Activated CD4-positive, alpha-beta memory T cell treated with anti-CD3 and anti-CD28 coated beads for 36 hours (primary cell): ENCODE results near the gene ACTL7B. TPM values are rescaled to one million over a fixed set of nuclear protein-coding genes. Genes with fewer than 3 reads are reported as not detected.
"Not testable (repeated sequence)": the region's sequence is repeated elsewhere in the genome, so short reads cannot be mapped to it uniquely, and the experiment has no call there.

Experiments
- CTCF ChIA-PET: fragments of 350-600 bp; sonication (Branson Sonifier 250); formaldehyde crosslinking; loops from one replicate; lab custom pipeline; 2021; ENCODE audit warnings: antibody characterized with exemption, inconsistent platforms; lab: Charles Lee
- POLR2A ChIA-PET: fragments of 350-600 bp; sonication (Branson Sonifier 250); formaldehyde crosslinking; loops from one replicate; lab custom pipeline; 2021; ENCODE audit warnings: antibody characterized with exemption; lab: Charles Lee
- DNase-seq: peaks from one replicate; pipeline ENCODE4 v3.0.0-alpha.2; 2020
- H3K27ac Mint-ChIP-seq: one replicate; pipeline ENCODE4 v1.8.0; 2021; ENCODE audit warnings: mixed read lengths
- H3K27me3 Mint-ChIP-seq: one replicate; pipeline ENCODE4 v1.8.0; 2021; ENCODE audit warnings: mixed read lengths
- H3K36me3 Mint-ChIP-seq: one replicate; pipeline ENCODE4 v1.8.0; 2021; ENCODE audit warnings: mixed read lengths
- H3K4me1 Mint-ChIP-seq: one replicate; pipeline ENCODE4 v1.8.0; 2021; ENCODE audit warnings: low read depth, mixed read lengths
- H3K4me3 Mint-ChIP-seq: one replicate; pipeline ENCODE4 v1.8.0; 2021; ENCODE audit warnings: mild to moderate bottlenecking, mixed read lengths
- H3K9me3 Mint-ChIP-seq: one replicate; pipeline ENCODE4 v1.8.0; 2021; ENCODE audit warnings: mixed read lengths
- intact Hi-C: fragments of 100-400 bp; cut with micrococcal nuclease; formaldehyde crosslinking; loops from one replicate; pipeline ENCODE4 v1.15.1; 2023
- total RNA-seq, 2 experiments: library from RNA; stranded (reverse); gene quantifications; one replicate each; pipeline ENCODE4 v1.2.3, GENCODE V29; 2021

The ACTL7B gene
- not detected for total RNA-seq

- intact Hi-C loops, result no loop called here
- DNase-seq, result no peak
- ChIA-PET CTCF (interaction anchor here (0.6 kb wide), 1 partner anchor 454 kb away, joined by 3 read pairs; no protein-coding TSS in a partner anchor), POLR2A (no interaction called here)
- Mint-ChIP-seq H3K9me3 (no peaks in the 10 kb centered on the region), H3K36me3 (no peaks in the 10 kb centered on the region), H3K27ac (no peak within 1 kb of the TSS), H3K4me3 (no peak within 1 kb of the TSS), H3K27me3 (no peaks in the 10 kb centered on the region), H3K4me1 (no peaks in the 10 kb centered on the region)
These were observed at the start of gene ACTL7B for GRCh38 chr9:108855888-108856287. Gene ACTL7B (minus strand): TSS chr9:108855986. CDS start chr9:108855930, 56 bp downstream.

- Mint-ChIP-seq H3K27ac (no peak overlapping the region), H3K9me3 (no peaks in the 10 kb centered on the region), H3K27me3 (no peaks in the 10 kb centered on the region), H3K36me3 (peaks cover 45% of the 10 kb centered on the region), H3K4me3 (no peak overlapping the region), H3K4me1 (peaks cover 2% of the 10 kb centered on the region)
- POLR2A ChIA-PET, result no interaction called here
- CTCF ChIA-PET, result no interaction called here
- intact Hi-C loops, result no loop called here
- no peak for DNase-seq
These were observed 49.7 kb upstream of the ACTL7B start for GRCh38 chr9:108905494-108905893.

GRCh38 chr9:108904161-108904560 lies 48.4 kb upstream of the ACTL7B start:
- peaks cover 40% of the 10 kb centered on the region for H3K36me3 Mint-ChIP-seq
- H3K27ac Mint-ChIP-seq, result no peak overlapping the region
- H3K27me3 Mint-ChIP-seq, result no peaks in the 10 kb centered on the region
- intact Hi-C loops, result no loop called here
- no peaks in the 10 kb centered on the region for H3K4me1 Mint-ChIP-seq
- no peak for DNase-seq
- no peaks in the 10 kb centered on the region for H3K9me3 Mint-ChIP-seq
- H3K4me3 Mint-ChIP-seq, result no peak overlapping the region
- ChIA-PET POLR2A (no interaction called here), CTCF (no interaction called here)

GRCh38 chr9:108903420-108904103 lies 47.8 kb upstream of the ACTL7B start:
- no peaks in the 10 kb centered on the region for H3K4me1 Mint-ChIP-seq
- intact Hi-C loops, result no loop called here
- H3K27ac Mint-ChIP-seq, result no peak overlapping the region
- H3K4me3 Mint-ChIP-seq, result no peak overlapping the region
- ChIA-PET POLR2A (no interaction called here), CTCF (no interaction called here)
- no peaks in the 10 kb centered on the region for H3K27me3 Mint-ChIP-seq
- no peaks in the 10 kb centered on the region for H3K9me3 Mint-ChIP-seq
- H3K36me3 Mint-ChIP-seq, result peaks cover 38% of the 10 kb centered on the region
- DNase-seq, result no peak

- H3K27ac Mint-ChIP-seq, result no peak overlapping the region
- no peaks in the 10 kb centered on the region for H3K27me3 Mint-ChIP-seq
- no peaks in the 10 kb centered on the region for H3K9me3 Mint-ChIP-seq
- intact Hi-C loops, result no loop called here
- DNase-seq, result no peak
- H3K36me3 Mint-ChIP-seq, result peaks cover 57% of the 10 kb centered on the region
- H3K4me3 Mint-ChIP-seq, result no peak overlapping the region
- no peaks in the 10 kb centered on the region for H3K4me1 Mint-ChIP-seq
- ChIA-PET POLR2A (no interaction called here), CTCF (interaction anchor here (2.0 kb wide), 1 partner anchor 54 kb away, joined by 8 read pairs; no protein-coding TSS in a partner anchor)
These were observed 44.4 kb upstream of the ACTL7B start for GRCh38 chr9:108900176-108900575.

- DNase-seq, POLR2A ChIA-PET, H3K27me3 Mint-ChIP-seq, H3K9me3 Mint-ChIP-seq, intact Hi-C loops, H3K27ac Mint-ChIP-seq, H3K4me1 Mint-ChIP-seq, H3K4me3 Mint-ChIP-seq: not testable (repeated sequence)
- CTCF ChIA-PET, result interaction anchor here (2.0 kb wide), 1 partner anchor 55 kb away, joined by 8 read pairs; no protein-coding TSS in a partner anchor
- peaks cover 63% of the 10 kb centered on the region for H3K36me3 Mint-ChIP-seq
These were observed 43.4 kb upstream of the ACTL7B start for GRCh38 chr9:108899023-108899695.

GRCh38 chr9:108897324-108898096 lies 41.7 kb upstream of the ACTL7B start:
- ChIA-PET POLR2A (no interaction called here), CTCF (no interaction called here)
- Mint-ChIP-seq H3K27me3 (no peaks in the 10 kb centered on the region), H3K27ac (no peak overlapping the region), H3K4me1 (no peaks in the 10 kb centered on the region), H3K4me3 (no peak overlapping the region), H3K9me3 (no peaks in the 10 kb centered on the region), H3K36me3 (peaks cover 65% of the 10 kb centered on the region)
- DNase-seq, result no peak
- intact Hi-C loops, result no loop called here

GRCh38 chr9:108894225-108894997 lies 38.6 kb upstream of the ACTL7B start:
- ChIA-PET POLR2A (no interaction called here), CTCF (no interaction called here)
- Mint-ChIP-seq H3K27ac (no peak overlapping the region), H3K4me3 (no peak overlapping the region), H3K4me1 (no peaks in the 10 kb centered on the region), H3K36me3 (peaks cover 74% of the 10 kb centered on the region), H3K9me3 (no peaks in the 10 kb centered on the region), H3K27me3 (no peaks in the 10 kb centered on the region)
- intact Hi-C loops, result no loop called here
- no peak for DNase-seq

GRCh38 chr9:108889649-108890067 lies 33.9 kb upstream of the ACTL7B start:
- DNase-seq, result no peak
- Mint-ChIP-seq H3K36me3 (peaks cover 54% of the 10 kb centered on the region), H3K4me1 (peaks cover 17% of the 10 kb centered on the region), H3K9me3 (no peaks in the 10 kb centered on the region), H3K27ac (no peak overlapping the region), H3K27me3 (no peaks in the 10 kb centered on the region), H3K4me3 (no peak overlapping the region)
- POLR2A ChIA-PET, result no interaction called here
- intact Hi-C loops, result loop anchor here (5.0 kb wide), 2 partner anchors 213 to 523 kb away; no protein-coding TSS in a partner anchor
- CTCF ChIA-PET, result interaction anchor here (0.6 kb wide), 1 partner anchor 194 kb away, joined by 7 read pairs; no protein-coding TSS in a partner anchor

GRCh38 chr9:108886594-108887271 lies 30.9 kb upstream of the ACTL7B start:
- H3K27me3 Mint-ChIP-seq, H3K27ac Mint-ChIP-seq, DNase-seq, H3K9me3 Mint-ChIP-seq, POLR2A ChIA-PET, H3K4me3 Mint-ChIP-seq: not testable (repeated sequence)
- H3K36me3 Mint-ChIP-seq, result peaks cover 40% of the 10 kb centered on the region
- CTCF ChIA-PET, result interaction anchor here (1.1 kb wide), 2 partner anchors 13 to 18 kb away, joined by 3 read pairs; no protein-coding TSS in a partner anchor
- H3K4me1 Mint-ChIP-seq, result peaks cover 17% of the 10 kb centered on the region
- intact Hi-C loops, result loop anchor here (1.0 to 5.0 kb wide), 4 partner anchors 48 to 526 kb away; partner anchors contain the start of genes ABITRAM and ELP1
